Stimulated activated CD8-positive, alpha-beta memory T cell treated with anti-CD3 and anti-CD28 coated beads, Interleukin-7, amount 100 ng/mL, for 4 hours (primary cell): ENCODE data around the gene CTRB2.
"Not testable (repeated sequence)": the region's sequence is repeated elsewhere in the genome, so short reads cannot be mapped to it uniquely, and the experiment has no call there.

Experiments
- DNase-seq, 2 donors: peaks; one replicate each; pipeline ENCODE4 v3.0.0-alpha.2; 2020; ENCODE audit warnings: low read depth in 2 of 2

The CTRB2 gene

DNA sequence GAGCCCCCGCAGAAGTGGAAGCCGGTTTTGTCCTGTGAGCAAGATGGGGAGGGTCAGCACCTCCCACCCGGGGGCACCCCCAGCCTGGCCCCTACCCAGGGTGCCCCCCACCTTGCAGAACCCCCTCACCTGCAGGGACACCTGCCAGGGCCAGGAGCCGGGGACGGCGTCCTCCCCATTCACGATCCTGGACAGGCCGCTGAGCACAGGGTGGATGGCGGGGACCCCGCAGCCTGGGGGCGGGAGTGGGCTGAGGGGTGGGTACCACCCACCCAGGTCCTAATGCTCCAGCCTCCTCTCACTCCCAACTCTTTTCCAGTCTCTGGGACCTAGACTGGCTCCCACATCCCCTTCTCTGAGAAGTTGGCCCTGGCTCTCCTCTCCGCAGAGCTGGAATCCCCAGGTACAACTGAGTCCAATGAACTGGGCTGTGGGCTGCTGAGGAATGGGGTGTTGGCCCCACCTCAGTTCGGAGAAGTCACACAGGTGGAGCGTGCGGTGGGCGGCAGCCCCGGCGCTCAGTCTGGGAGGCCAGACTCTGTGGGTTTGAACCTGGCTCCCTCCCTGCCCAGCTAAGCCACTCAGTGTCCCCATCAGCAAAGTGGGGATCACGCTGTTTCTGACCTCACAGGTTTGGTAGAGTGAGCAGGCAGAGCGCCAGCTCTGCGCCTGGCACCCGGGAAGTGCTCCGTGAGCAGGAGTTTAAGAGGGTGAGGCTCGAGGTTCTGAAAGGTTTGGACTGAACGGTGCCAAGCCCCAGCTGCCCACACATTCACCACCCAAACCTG lies 806 bp downstream of the CTRB2 start:
- not testable (repeated sequence) for DNase-seq

DNA sequence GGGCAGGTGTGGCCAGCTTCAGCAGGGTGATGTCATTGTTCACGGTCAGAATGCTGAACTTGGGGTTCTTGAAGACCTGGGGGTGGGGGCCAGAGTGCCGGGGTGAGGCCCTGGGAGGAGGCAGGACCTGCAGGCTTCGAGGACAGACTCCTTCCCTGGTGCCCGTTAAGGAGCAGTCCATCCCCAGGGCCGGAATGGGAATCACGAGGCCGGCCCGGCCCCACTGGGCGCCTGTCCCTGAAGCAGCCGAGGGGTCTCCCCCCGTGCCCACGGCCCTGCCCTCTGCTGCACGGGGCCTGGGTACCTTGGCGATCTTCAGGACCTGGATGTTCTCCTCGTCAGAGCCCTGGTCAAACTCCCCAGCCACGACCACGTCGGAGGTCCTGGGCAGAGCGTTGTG lies 1.5 kb downstream of the CTRB2 start:
- DNase-seq = not testable (repeated sequence)

DNA sequence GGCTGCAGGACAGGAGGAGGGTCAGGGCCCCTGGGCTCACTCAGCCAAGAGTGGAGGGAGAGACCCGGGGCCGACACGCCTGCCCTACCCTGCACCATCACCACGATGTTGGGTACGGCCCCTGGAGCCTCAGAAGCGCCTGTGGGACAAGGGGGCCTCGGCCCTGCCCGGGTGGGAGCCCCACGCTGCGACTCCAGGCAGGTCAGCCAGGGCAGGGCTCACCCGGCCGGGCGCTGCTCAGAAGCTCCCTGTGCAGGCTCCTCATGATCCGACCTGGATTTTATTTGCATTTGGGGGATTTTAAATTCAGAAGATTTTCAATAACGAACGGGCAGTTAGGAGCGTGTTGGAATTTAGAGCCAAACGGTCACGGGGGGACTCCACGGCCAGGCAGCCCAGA lies 2.1 kb downstream of the CTRB2 start:
- not testable (repeated sequence) for DNase-seq

DNA sequence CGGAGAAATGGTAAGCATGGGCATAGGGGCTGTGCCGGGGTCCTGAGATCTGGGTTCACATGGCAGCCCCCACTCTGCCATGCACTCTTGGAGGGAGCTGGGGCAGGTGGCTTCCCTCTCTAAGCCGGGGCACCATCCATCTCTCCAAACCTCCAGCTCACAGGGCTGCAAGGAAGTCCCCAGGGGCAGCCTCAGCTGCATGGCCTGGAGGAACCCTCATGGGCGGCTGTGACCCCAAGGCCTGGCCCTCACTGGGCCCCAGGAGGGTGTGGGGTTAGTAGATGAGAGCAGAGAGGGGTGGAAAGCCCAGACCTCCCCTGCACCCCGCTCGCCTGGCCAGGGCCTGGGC lies 2.6 kb downstream of the CTRB2 start:
- DNase-seq = no peak

DNA sequence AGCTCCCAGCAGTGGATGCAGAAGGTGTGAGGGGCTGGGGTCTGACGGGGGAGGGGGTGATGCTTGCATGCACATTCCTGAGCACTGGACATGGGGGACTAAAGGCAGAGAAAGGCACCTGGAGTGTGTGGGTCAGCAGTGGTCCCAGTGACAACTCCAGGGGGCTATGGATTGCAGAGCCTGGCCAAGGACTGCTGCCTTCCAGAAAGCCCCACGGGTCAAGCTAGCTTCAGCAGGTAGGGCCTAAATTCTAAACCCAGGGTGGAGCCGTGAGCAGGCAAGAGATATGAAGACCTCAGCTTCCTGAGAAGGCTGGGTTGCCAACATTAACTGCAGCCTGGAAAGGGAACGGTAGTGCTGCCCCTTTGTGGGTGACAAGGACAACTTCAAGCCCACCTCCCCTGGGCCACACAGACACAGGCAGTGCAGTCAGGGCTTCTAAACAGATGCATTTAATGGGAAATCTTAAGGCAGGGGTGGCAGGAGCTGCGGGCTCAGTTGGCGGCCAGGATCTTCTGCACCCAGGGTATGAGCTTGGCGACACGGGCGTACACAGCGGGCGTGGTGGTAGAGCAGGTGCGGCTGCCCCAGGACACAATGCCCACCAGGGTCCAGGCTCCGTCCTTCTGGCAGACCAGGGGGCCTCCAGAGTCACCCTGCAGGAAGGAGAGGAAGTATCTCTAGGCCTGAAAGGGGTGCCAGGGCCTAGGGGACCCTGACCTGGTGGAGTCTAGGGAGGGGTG lies 3.1 kb downstream of the CTRB2 start:
- DNase-seq = no peak

DNA sequence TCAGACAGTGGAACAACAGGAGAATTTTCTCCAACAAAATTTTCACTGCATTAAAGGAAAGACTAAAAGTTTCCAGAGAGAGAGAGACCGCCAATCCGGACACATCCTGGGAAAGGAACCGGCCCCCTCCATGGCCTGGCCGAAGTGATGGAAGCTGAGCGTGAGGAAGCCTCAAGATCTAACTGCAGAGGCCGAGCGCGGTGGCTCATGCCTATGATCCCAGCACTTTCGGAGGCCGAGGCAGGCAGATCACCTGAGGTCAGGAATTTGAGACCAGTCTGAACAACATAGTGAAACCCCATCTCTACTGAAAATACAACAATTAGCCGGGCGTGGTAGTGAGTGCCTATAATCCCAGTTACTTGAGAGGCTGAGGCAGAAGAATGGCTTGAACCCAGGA lies 3.9 kb downstream of the CTRB2 start:
- DNase-seq = no peak

DNA sequence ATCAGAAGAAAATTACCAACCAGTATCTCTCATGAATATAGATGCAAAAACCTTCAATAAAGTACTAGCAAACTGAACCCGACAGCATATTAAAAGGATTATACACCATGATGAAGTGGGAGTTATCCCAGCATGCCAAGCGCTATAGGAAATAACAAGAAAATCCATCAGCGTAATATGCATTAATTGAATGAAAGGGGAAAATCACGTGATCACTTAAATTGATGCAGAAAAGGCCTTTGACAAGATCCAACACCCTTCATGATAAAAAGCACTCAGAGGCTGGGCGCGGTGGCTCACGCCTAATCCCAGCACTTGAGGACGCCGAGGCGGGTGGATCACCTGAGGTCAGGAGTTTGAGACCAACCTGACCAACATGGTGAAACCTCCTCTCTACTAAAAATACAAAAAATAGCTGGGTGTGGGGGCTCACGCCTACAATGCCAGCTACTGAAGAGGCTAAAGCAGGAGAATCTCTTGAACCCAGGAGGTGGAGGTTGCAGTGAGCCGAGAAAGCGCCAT lies 4.8 kb downstream of the CTRB2 start:
- DNase-seq = no peak

DNA sequence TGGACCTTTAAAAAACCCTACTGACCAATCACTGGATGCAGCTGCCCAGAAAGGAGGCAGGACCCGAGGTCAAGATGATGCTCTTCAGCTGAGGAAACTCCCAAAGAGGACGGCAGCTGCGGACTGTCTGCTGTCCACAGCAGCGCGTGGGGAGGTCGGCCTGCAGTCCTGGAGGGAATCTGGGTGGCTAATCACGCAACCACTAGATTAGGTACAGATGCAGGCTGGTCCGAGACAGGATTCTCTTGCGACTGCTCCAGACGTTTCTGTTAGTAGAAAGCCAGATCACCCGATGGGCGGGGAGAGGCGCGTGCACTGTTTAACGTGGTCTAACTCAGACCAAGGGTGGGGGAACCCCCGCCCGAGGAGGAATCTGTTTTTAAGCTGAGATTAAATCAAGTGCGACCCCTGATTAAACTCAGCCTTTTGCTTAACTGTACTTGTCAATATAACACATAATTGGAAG lies 8.8 kb downstream of the CTRB2 start:
- DNase-seq = no peak

DNA sequence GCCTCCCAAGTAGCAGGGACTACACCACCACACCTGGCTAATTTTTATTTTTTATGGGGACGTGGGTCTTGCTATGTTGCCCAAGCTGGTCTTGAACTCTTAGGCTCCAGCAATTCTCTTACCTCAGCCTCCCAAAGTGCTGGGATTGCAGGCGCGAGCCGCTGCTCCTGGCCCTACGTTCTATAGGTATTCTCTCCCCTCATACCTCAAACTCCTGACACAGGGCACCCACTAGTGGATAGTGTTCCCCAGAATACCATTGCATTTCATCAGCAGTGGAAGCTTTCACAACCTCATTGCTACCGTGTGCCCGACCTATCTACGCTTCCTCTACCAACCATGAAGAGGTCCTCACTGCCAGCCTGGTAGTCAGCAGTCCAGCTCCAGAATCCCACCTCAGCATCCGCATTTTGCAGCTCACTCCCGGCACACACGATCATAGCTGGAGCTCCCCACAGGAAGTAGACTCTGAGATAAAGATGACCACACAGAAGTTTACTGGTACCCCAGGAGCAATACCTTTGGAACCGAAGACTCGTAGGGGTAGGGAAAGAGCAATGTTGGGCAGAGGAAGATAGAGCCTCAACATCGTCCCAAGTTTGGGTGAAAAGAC lies 9.3 kb downstream of the CTRB2 start:
- no peak for DNase-seq

DNA sequence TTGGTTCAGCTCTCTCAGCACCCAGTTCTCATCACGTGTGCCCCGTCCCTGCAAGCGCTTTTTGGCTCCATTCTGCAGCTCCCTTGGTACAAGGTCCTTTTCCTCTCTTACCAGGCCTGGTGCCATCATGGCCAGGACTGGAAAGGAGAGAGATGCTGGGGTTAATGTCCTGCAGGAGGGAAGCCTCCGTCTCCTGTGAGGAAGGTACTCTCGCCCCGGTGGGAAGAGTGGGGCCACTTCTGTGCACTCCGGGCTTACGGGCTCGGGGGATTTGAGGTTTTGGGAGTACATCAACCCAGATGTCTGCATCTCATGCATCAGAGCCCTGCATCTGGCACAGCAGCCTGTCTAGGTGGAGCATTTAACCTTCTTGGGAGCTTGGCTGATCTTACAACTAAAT lies 10.1 kb downstream of the CTRB2 start:
- no peak for DNase-seq

DNA sequence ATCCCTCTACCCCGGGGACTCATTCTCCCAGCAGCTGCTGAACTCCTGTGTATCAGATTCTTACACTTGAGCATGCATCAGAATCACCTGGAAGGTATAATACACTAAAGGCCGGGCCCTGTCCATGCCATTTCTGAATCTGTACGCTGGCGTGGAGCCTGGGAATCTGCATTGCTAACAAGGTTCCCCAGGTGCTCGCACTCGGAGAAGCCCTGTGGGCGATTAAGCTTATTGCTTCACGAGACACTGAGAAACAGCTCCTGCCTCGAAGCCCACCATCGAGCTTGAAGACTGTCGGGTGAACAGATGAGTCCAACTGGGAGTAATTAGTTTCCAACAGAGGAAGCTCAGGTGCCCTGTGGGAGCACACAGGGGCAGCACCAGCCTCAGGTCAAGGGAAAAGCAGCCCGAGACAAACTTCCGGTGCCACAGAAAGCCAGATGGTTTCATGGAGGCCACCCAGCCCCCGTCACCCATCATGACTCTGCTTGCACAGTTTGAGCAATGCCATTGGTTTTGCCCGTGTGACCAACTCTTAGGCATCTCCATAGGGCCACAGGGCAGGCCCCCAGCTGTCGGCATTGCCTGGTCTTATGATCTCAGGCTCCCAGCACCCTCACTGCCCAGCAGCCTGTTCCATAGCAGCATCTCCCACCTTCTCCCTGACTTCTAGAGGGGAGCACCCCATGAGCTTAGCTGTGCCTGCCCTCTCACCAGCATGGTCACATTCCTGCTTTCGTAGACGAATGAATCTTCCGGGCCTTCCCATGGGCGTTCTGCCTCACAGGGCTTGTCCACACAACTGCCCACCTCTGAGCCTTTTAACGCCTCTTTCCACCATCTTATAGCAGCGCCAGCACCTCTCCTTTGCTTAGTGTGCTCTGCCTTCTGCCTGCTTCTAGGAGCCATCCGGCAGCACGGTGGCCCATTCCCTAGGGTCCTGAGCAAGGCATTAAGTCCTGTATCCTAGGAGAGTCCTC lies 10.9 kb downstream of the CTRB2 start:
- DNase-seq = no peak

DNA sequence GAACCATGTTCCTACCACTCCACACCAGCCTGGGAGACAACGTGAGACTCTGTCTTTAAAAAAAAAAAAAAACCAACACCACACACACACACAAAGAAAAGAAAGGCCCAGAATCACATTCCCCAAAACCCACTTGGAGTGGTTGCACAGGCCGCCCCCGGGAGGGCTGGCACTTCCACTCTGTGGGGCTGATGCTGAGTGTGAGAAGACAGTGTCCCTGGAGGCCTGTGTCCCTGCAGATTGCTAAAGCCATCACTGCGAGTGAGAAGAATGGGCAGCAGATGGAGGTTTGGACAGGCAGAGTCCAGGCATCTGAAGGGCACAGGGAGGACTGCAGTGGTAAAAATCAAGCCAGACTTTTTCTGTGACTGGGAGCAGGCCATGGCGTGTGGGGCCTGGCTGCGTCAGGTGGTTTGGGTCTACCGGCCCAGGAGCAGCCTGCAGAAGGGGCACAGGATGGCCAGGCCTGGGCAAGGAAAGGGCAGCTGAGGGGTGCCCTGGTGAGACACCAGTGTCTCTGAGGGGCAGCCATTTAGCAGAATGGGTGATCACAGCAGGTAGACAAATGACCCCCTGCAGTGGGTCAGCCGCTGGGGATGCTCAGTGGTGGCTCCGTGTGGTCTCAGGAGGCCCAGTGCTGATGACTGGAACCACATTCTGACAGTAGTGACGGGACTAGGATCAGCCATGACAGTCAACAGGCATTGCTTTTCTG lies 13.1 kb downstream of the CTRB2 start:
- DNase-seq = no peak

DNA sequence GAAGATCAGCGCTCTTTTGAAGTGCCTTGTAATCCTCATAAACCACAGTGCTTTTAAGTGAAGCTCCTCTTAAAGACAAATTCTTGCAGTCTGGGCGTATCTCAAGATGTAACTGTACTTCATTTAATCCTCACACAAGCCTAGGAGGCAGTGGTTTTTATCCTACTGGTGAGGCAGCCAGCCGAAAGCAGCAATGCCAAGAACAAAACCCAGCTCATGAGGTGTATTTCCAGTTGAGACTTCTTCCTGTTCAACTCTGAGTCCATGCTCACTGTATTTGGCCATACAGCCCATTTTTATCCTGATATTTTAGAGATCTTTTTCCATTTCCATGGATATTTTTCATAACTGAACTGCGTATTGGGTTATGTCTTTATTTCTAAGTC lies 13.7 kb downstream of the CTRB2 start:
- no peak for DNase-seq

DNA sequence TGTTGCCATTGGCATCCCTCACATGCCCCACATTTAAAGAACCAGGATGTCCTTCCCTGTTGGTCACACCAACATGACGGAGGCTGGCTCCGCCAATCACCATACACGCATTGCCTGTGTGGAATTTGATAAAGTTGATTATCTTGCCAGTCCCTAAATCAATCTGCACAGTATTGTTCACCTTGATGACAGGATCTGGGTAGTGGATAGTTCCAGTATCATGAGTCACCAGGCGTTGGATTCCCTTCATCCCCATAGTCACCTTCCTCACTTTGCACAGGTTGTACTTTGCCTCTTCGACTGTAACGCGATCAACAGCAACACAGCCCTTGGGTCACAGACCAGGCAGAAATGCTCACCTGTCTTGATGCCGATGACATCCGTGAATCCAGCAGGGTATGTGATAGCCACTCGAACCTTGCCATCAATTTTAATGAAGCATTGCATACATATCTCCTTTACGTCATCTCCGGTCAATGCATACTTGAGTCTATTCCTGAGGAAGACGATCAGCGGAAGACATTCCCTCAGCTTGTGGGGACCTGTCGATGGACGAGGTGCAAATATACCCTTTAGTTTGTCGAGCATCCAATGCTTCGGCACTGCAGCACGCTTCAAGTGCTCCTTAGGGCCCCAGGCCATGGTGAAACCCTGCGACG lies 14.2 kb downstream of the CTRB2 start:
- no peak for DNase-seq

DNA sequence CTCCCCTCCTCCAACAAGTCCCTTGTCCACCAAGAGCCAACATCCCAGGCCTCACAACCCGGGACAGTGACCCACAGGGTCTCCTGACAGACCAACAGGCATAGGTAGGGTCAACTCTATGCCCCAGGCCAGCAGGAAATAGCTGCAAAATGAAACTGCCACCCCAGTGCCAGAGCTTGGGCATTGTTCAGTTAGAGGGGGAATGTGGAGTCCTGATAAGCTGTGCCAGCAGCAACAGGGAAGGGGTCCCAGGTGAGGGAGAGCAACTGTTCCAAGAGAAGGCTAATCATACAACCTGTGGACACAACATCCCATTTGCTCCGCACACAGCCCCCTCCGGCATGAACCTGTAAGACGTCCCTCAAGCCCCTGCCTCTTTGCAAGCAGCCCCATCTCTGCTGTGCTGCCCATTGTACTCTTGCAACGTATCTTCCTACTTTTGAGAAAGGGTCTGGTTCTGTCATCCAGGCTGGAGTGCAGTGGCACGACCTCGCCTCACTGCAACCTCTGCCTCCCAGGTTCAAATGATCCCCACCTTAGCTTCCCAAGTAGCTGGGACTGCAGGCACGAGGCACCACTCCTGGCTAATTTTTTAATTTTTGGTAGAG lies 17.2 kb downstream of the CTRB2 start:
- no peak for DNase-seq

DNA sequence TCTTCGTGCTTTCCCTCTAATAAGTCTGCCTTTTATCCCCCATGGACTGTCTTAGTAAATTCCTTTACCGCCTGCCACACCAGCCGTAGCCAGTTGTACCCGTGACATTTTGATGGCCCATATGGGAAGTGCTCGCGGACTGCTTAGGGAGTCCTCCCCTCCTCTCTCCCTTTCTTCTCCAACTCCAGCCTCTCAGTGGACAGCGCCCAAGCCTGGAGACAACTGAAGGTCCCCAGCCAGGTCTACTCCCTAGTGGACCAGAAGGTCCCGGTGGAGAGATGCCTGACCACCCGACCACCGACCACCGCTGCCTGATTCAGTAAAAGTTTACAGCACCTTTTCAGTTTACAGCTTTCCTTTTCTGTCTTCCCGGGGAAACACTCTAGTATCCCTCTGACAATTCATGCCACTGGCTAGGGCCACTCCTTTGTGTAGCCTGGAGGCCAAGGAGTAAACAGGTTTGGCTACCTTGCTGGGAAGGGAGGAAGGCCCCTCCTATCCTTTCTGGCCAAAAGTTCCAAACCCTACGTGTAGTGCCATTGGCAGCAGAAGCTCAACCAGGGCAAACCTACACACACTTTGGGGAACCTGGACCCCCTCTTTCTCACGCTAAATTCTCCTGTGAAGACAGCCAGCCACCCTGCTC lies 18.0 kb downstream of the CTRB2 start:
- no peak for DNase-seq

DNA sequence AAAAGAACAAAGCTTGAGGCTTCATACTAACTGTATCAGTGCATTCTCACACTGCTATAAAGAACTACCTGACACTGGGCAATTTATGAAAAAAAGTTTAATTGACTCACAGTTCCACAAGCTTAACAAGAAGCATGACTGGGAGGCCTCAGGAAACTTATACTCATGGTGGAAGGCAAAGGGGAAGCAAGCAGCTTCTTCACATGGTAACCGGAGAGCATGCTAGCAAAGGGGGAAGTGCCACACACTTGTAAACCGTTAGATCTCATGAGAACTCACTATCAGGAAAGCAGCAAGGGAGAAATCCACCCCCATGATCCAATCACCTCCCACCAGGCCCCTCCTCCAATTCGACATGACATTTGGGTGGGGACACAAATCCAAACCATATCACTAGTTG lies 25.3 kb downstream of the CTRB2 start:
- no peak for DNase-seq

DNA sequence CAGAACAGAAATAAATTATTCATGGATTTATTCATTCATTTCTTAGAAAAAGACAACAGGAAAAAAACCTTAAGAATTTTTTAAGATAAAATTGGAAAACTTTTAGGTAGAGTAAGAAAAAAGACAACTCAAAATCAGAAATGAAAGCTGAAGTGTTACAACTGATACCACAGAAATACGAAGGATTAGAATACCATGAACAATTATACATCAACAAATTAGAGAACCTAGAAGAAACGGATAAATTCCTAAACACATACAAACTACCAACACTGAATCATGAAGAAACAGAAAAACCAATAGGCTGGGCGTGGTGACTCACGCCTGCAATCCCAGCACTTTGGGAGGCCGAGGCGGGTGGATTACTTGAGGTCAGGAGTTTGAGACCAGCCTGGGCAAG lies 27.8 kb downstream of the CTRB2 start:
- DNase-seq = no peak

DNA sequence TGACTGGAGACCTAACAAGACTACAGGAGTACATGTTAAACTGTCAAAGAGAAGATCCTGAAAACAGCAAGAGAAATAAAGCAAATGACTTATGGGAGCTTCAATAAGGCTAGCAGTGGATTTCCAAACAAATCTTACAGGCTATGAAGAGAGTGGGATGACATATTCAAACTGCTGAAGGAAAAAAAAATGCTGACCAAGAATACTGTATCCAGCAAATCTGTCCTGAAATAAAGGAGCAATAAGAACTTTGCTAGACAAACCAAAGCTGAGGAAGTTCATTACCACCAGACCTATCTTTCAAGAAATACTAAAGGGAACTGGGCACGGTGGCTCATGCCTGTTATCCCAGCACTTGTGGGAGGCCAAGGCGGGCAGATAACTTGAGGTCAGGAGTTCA lies 30.0 kb downstream of the CTRB2 start:
- no peak for DNase-seq
